Left lung (tissue), 10 donors: ENCODE data around the gene C1QTNF2. TPM values are rescaled to one million over a fixed set of nuclear protein-coding genes. Genes with fewer than 3 reads are reported as not detected.
A peak's percentile ranks its signal among the peaks of the same experiment; 100 is the strongest.

ENCODE experiments used
- ATAC-seq: fragments of 200-7000 bp; cut with Tn5 transposase; one replicate; pipeline ENCODE4 v1.9.1; 2020; ENCODE audit warnings: moderate library complexity
- DNase-seq, 4 donors: peaks; one replicate each; pipeline ENCODE4 v3.0.0-alpha.2; 2013 to 2020
- H3K27ac ChIP-seq, 2 donors: fragments of 200-600 bp; sonication (generic) in 1 of 2; one replicate each; pipeline versions ENCODE4 v1.5.0 to v1.8.0; 2020 to 2021
- H3K27me3 ChIP-seq, 2 donors: fragments of 200-600 bp; sonication (generic) in 1 of 2; one replicate each; pipeline versions ENCODE4 v1.5.0 to v1.8.0; 2020 to 2021
- H3K36me3 ChIP-seq, 2 donors: fragments of 200-600 bp; sonication (generic) in 1 of 2; one replicate each; pipeline versions ENCODE4 v1.5.0 to v1.8.0; 2020 to 2021
- H3K4me1 ChIP-seq, 2 donors: fragments of 200-600 bp; one replicate each; pipeline ENCODE4 v1.8.0; 2021
- H3K4me3 ChIP-seq, 2 donors: fragments of 200-600 bp; sonication (generic) in 1 of 2; one replicate each; pipeline versions ENCODE4 v1.5.0 to v1.8.0; 2020 to 2021; ENCODE audit warnings: mild to moderate bottlenecking in 1 of 2
- H3K9me3 ChIP-seq, 2 donors: fragments of 200-600 bp; sonication (generic) in 1 of 2; one replicate each; pipeline versions ENCODE4 v1.5.0 to v1.8.0; 2020 to 2021
- intact Hi-C, 2 donors: fragments of 100-400 bp; cut with DNase I; formaldehyde crosslinking; loops; one replicate each; pipeline versions ENCODE4 v1.11.2 to v1.14.2; 2022
- polyA plus RNA-seq, 6 donors: library from polyadenylated mRNA; unstranded; fragments of 120-200 nt; gene quantifications; one replicate each; pipeline ENCODE4 v1.2.1, GENCODE V29; 2013; ENCODE audit not compliant: insufficient read length in 6 of 6
- total RNA-seq, 2 donors: library from RNA; stranded (reverse); fragmentation: NEBNext Ultra II Directional; extraction: Animal tissue kit (Norgen Biotek cat#: 25700); gene quantifications; one replicate each; pipeline ENCODE4 v1.2.1, GENCODE V29; 2021
- TF ChIP-seq, protein P1 (sequence below), 2 donors: fragments of 200-600 bp; sonication (generic) in 1 of 2; IDR thresholded peaks; one replicate each; pipeline versions ENCODE4 v1.5.0 to v1.8.0; 2021; ENCODE audit warnings: antibody characterized with exemption in 2 of 2
- donor health status: DM: no; HTN: yes; CAD: no.
- donor health status: DM: no; HTN: no; CAD: no.

The C1QTNF2 gene
- total and polyA plus RNA-seq, 8 donors, result 2.3 to 5.3 (median 3.1) TPM

DNA sequence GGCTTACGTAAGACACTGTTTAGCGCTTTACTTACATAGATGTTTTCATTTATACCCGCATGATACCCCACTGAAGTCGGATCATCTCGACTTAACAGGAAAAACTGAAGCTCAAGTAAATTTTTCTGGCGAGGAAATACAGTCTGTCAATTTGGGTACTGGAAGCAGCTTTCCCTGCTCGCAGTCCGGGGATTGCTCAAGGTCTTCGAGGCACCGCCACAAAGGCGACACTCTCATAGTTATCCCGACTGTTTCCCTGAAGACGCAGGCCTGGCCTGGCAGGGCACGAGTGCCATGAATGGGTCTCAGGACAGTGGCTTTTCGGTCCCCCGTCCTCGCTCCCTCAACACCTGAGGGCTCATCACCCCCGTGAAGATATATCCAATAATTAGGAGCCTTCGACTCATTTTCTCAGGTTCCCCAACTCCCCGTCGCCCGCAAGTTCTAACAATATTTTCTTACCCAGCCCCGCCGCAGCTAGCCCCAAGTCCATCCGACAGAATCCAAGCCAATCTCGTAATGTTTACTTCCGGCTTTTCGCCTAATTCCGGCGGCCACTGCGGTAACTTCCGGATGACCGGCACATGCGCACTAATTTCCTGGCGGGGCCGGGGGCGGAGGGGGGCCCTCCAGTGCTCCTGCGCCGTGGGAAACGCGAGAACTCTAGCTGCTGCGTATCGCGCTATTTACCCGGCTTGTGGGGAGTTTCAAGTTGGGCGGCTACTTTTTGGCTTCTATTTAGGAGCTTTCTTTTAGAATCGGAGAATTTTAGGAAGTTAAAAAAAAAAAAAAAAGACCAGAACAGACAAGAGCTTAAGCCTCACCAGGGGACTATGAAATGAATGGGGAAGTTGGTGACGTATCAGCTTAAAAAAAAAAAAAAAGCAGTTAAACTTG, 48.4 kb upstream of the C1QTNF2 start, which contains the start of gene SLU7:
Gene SLU7 (minus strand): TSS at position 521 of the 897 bp plus-strand sequence. CDS start 3,787 bp downstream, outside the sequence.
- ATAC-seq (peak; percentile 86), DNase-seq (peak; percentile 94 to 98 (median 96))
- TF ChIP-seq, protein P1, sequence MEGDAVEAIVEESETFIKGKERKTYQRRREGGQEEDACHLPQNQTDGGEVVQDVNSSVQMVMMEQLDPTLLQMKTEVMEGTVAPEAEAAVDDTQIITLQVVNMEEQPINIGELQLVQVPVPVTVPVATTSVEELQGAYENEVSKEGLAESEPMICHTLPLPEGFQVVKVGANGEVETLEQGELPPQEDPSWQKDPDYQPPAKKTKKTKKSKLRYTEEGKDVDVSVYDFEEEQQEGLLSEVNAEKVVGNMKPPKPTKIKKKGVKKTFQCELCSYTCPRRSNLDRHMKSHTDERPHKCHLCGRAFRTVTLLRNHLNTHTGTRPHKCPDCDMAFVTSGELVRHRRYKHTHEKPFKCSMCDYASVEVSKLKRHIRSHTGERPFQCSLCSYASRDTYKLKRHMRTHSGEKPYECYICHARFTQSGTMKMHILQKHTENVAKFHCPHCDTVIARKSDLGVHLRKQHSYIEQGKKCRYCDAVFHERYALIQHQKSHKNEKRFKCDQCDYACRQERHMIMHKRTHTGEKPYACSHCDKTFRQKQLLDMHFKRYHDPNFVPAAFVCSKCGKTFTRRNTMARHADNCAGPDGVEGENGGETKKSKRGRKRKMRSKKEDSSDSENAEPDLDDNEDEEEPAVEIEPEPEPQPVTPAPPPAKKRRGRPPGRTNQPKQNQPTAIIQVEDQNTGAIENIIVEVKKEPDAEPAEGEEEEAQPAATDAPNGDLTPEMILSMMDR (IDR thresholded peaks at IDR 0.05), result no peak
- H3K27me3 ChIP-seq, result no peaks in the 10 kb centered on the region
- H3K4me3 ChIP-seq, result peak within 1 kb of the TSS; percentile 68 to 72
- intact Hi-C loops, result no loop called here
- H3K36me3 ChIP-seq, result peaks cover 0 to 14% of the 10 kb centered on the region in 2 donors
- peaks cover 11 to 56% of the 10 kb centered on the region in 2 donors for H3K4me1 ChIP-seq
- peak within 1 kb of the TSS; percentile 90 to 98 for H3K27ac ChIP-seq
- H3K9me3 ChIP-seq, result no peaks in the 10 kb centered on the region

DNA sequence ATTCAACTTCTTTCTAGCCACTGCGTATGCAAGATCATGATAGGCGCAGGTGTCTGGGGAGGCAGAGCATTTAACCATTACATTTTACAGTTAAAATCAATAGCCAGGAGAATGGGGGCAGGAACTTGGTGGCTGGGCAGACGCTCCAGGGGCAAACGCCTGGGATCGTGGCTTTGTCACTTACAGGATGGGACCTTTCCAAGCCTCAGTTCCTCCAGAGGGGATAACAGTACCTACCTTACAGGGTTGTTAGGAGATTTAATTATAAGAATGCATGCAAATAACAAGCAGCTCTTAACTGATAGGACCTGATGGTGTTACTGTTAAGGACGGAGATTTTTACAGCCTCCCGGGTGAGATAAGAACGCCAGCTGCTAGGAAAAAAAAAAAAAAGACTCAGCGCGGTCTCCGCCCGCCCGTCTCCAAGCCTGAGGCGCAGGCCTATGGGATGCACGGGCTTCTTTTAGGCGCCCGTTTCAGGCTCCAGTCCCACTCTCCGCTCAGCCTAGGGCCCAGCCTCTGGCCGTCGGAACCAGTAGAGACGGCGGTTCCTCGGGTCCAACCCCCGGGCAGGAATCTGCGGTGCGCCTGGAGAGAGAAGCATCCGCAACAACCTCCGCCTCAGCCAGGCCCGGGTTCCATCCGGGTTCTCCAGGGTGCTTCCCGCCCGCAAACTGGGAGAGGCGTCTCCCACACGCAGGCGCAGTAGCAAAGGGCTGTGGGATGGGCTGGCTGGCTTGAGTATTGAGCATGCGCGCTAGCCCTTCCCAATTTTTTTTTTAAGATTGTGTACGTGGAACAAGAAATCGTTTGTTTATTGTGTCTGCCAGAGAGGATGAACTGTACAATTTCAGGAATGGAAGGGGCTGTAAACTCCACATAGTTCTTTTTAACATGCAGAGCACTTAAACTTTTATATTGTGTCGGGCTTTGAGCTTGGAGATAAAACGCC, 29.3 kb upstream of the C1QTNF2 start, which contains the start of gene FAM200C:
Gene FAM200C (minus strand): TSS at position 653 of the 952 bp plus-strand sequence. CDS start 4,564 bp downstream, outside the sequence.
- ATAC-seq (peak; percentile 97), DNase-seq (peak; percentile 91 to 96 (median 95))
- peak within 1 kb of the TSS; percentile 67 to 73 for H3K4me3 ChIP-seq
- peaks cover 0 to 36% of the 10 kb centered on the region in 2 donors for H3K36me3 ChIP-seq
- H3K9me3 ChIP-seq, result no peaks in the 10 kb centered on the region
- H3K27me3 ChIP-seq, result no peaks in the 10 kb centered on the region
- peaks cover 8 to 16% of the 10 kb centered on the region in 2 donors for H3K4me1 ChIP-seq
- intact Hi-C loops, result no loop called here
- TF ChIP-seq, protein P1 (IDR thresholded peaks at IDR 0.05), result no peak
- H3K27ac ChIP-seq, result peak within 1 kb of the TSS; percentile 82 to 84

DNA sequence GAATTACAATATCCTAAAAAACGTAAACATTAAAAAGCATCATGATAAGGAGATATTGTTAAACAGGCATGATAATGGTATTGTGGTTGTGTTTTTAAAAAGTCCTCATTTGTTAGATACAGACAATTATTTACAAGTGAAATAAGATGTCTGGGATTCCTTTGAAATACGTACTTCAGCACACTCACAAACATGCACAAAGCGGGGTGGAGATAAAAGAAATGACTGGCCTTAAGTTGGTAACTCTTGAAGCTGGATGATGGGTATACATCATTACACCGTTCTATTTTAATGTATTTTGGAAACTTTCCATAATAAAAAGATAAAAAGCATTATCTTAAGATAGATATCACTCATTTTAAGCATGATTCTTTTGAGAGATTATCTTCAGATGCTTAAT, 28.4 kb upstream of the C1QTNF2 start:
- peaks cover 0 to 27% of the 10 kb centered on the region in 2 donors for H3K36me3 ChIP-seq
- peak overlapping the region; percentile 67 to 73 for H3K4me3 ChIP-seq
- ATAC-seq, result peak; percentile 7
- no peak for DNase-seq
- H3K27me3 ChIP-seq, result no peaks in the 10 kb centered on the region
- H3K9me3 ChIP-seq, result no peaks in the 10 kb centered on the region
- TF ChIP-seq, protein P1 (IDR thresholded peaks at IDR 0.05), result no peak
- H3K27ac ChIP-seq, result no peak overlapping the region
- H3K4me1 ChIP-seq, result peaks cover 8 to 16% of the 10 kb centered on the region in 2 donors
- intact Hi-C loops, result no loop called here

DNA sequence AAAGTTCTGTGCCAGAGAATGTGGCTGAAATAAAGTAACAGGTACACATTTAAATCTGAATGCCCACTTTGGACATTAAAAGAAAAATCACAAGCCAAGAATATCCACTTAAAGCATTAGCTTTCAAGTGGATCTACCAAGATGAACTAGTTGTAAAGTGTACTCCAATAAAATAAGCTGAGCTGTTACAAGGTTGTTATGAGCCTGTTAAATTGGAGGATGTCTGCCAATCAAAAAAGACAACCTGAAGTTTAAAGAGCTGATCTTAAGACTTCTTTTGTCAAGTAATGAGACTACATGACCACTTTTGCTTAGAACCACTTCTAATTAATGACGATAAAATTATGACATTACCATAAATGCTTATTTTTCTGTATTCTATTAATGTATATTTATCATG, 27.1 kb upstream of the C1QTNF2 start:
- Histone ChIP-seq H3K4me3 (no peak overlapping the region), H3K9me3 (no peaks in the 10 kb centered on the region), H3K36me3 (peaks cover 0 to 14% of the 10 kb centered on the region in 2 donors), H3K4me1 (peaks cover 8 to 16% of the 10 kb centered on the region in 2 donors), H3K27ac (no peak overlapping the region), H3K27me3 (no peaks in the 10 kb centered on the region)
- TF ChIP-seq, protein P1 (IDR thresholded peaks at IDR 0.05), result no peak
- intact Hi-C loops, result no loop called here
- ATAC-seq (no peak), DNase-seq (no peak)
